GM12878 (cell line): ENCODE data around the gene KRTAP20-1. TPM values are rescaled to one million over a fixed set of nuclear protein-coding genes. Genes with fewer than 3 reads are reported as not detected.
A peak's percentile ranks its signal among the peaks of the same experiment; 100 is the strongest.

ENCODE experiments used
- ATAC-seq: fragments of 200-7000 bp; cut with Tn5 transposase; 3 replicates; pipeline ENCODE4 v1.9.1; 2020; ENCODE audit warnings: mild to moderate bottlenecking, moderate library complexity
- BruUV-seq: library from RNA; stranded (reverse); fragments of 400-500 nt; replicated peaks from 2 replicates; lab custom pipeline; 2021; lab: Mats Ljungman, UMichigan
- CTCF ChIA-PET: fragments of 300-600 bp; sonication (Branson Sonifier 250); formaldehyde crosslinking; extraction: SDS; loops from one replicate; lab custom pipeline; 2021; ENCODE audit warnings: inconsistent platforms; lab: Yijun Ruan, JAX
- POLR2A ChIA-PET: fragments of 350-600 bp; formaldehyde crosslinking; extraction: SDS; loops from one replicate; lab custom pipeline; 2021; ENCODE audit warnings: inconsistent platforms; lab: Charles Lee
- RAD21 ChIA-PET: fragments of 300-600 bp; sonication (Branson Sonifier 250); formaldehyde crosslinking; loops from one replicate; lab custom pipeline; 2023; ENCODE audit warnings: antibody characterized with exemption; ENCODE audit not compliant: unreplicated experiment; lab: Charles Lee
- SMC1A ChIA-PET: fragments of 300-600 bp; sonication (Branson Sonifier 250); formaldehyde crosslinking; loops from one replicate; lab custom pipeline; 2023; ENCODE audit not compliant: unreplicated experiment, uncharacterized antibody; lab: Charles Lee
- DNase-seq: peaks from one replicate; pipeline ENCODE4 v3.0.0-alpha.2; 2011; ENCODE audit warnings: low read depth, low spot score
- FAIRE-seq: peaks from 3 replicates; lab custom pipeline; 2011; peaks lifted over from hg19 to GRCh38; lab: Jason Lieb, UNC
- H2AFZ ChIP-seq: 2 replicates; pipeline ENCODE4 v1.6.0; 2011; ENCODE audit warnings: low read depth, low read length, control low read depth; ENCODE audit not compliant: control insufficient read depth
- H3K27ac ChIP-seq: 2 replicates; pipeline ENCODE4 v1.5.1; 2011; ENCODE audit warnings: control low read depth; ENCODE audit not compliant: control insufficient read depth, insufficient read depth
- H3K27me3 ChIP-seq, 2 experiments: replicated peaks in 1 of 2; 2 replicates each; pipeline versions ENCODE4 v1.6.0 to v1.6.1; 2011; ENCODE audit warnings: low read length in 1 of 2; ENCODE audit not compliant: control insufficient read depth in 2 of 2, insufficient read depth in 2 of 2
- H3K36me3 ChIP-seq, 2 experiments: 2 replicates each; pipeline ENCODE4 v1.5.1; 2011; ENCODE audit warnings: low read length in 1 of 2; ENCODE audit not compliant: control insufficient read depth in 2 of 2, insufficient read depth in 2 of 2
- H3K4me1 ChIP-seq: 2 replicates; pipeline ENCODE4 v1.6.1; 2011; ENCODE audit warnings: mild to moderate bottlenecking, low read length, moderate library complexity, mixed read lengths; ENCODE audit not compliant: control insufficient read depth, insufficient read depth
- H3K4me2 ChIP-seq: 2 replicates; pipeline ENCODE4 v1.6.0; 2011; ENCODE audit warnings: control low read depth; ENCODE audit not compliant: control insufficient read depth, insufficient read depth
- H3K4me3 ChIP-seq: fragments of 200-600 bp; sonication (generic); 2 replicates; pipeline ENCODE4 v1.5.1; 2016
- H3K79me2 ChIP-seq: 2 replicates; pipeline ENCODE4 v1.6.0; 2011; ENCODE audit warnings: low read length; ENCODE audit not compliant: control insufficient read depth, insufficient read depth
- H3K9ac ChIP-seq: 2 replicates; pipeline ENCODE4 v1.8.0; 2011; ENCODE audit warnings: low read length, control low read depth, mixed read lengths; ENCODE audit not compliant: control insufficient read depth, insufficient read depth
- H3K9me3 ChIP-seq: replicated peaks from 3 replicates; pipeline ENCODE4 v1.5.1; 2011; ENCODE audit warnings: mild to moderate bottlenecking, low read length; ENCODE audit not compliant: control insufficient read depth, insufficient read depth
- H4K20me1 ChIP-seq: 2 replicates; pipeline ENCODE4 v1.6.0; 2011; ENCODE audit not compliant: control insufficient read depth, insufficient read depth
- CREB1 ChIP-seq: IDR thresholded peaks from 2 replicates; pipeline ENCODE4 v1.6.1; 2012; ENCODE audit warnings: low read depth, mild to moderate bottlenecking, inconsistent platforms
- HDAC6 ChIP-seq: fragments of 200-600 bp; sonication (generic); IDR thresholded peaks from one replicate; pipeline ENCODE4 v1.8.0; 2017; ENCODE audit warnings: antibody characterized with exemption; ENCODE audit not compliant: unreplicated experiment
- MEF2B ChIP-seq: fragments of 450-650 bp; IDR thresholded peaks from 2 replicates; pipeline ENCODE4 v1.6.1; 2018; ENCODE audit warnings: mild to moderate bottlenecking, moderate library complexity; ENCODE audit not compliant: partially characterized antibody, poor library complexity, severe bottlenecking
- MTA2 ChIP-seq: fragments of 450-650 bp; IDR thresholded peaks from 2 replicates; pipeline ENCODE4 v1.6.1; 2016; ENCODE audit warnings: low read depth, mild to moderate bottlenecking, moderate library complexity
- MTA3 ChIP-seq: IDR thresholded peaks from 2 replicates; pipeline ENCODE4 v1.6.1; 2012; ENCODE audit warnings: low read length, inconsistent platforms, borderline replicate concordance
- NFYB ChIP-seq: IDR thresholded peaks from 2 replicates; pipeline ENCODE4 v1.6.1; 2011; ENCODE audit warnings: low read depth, mild to moderate bottlenecking, low read length, improper control_type of control experiment, moderate library complexity; ENCODE audit not compliant: insufficient read depth
- NR2C1 ChIP-seq: fragments of 450-650 bp; IDR thresholded peaks from 2 replicates; pipeline ENCODE4 v1.6.1; 2017; ENCODE audit warnings: antibody characterized with exemption, mild to moderate bottlenecking, moderate library complexity
- NR2F1 ChIP-seq: fragments of 450-650 bp; conservative IDR thresholded peaks from 2 replicates; pipeline ENCODE4 v1.6.1; 2017; ENCODE audit warnings: mild to moderate bottlenecking
- PML ChIP-seq: IDR thresholded peaks from 2 replicates; pipeline ENCODE4 v1.6.1; 2012; ENCODE audit warnings: low read length, inconsistent platforms
- WRNIP1 ChIP-seq: IDR thresholded peaks from 2 replicates; pipeline ENCODE4 v1.6.1; 2011; ENCODE audit warnings: low read depth, low read length, improper control_type of control experiment, borderline replicate concordance
- ZBED1 ChIP-seq: IDR thresholded peaks from 2 replicates; pipeline ENCODE4 v1.6.1; 2016; ENCODE audit warnings: borderline replicate concordance
- ZNF24 ChIP-seq: fragments of 450-650 bp; IDR thresholded peaks from 2 replicates; pipeline ENCODE4 v1.6.1; 2017; ENCODE audit warnings: antibody characterized with exemption, mild to moderate bottlenecking
- WGBS: methylation state at CpG from one replicate; pipeline ENCODE4 v1.1.6; 2016; ENCODE audit warnings: low lambda C conversion rate; ENCODE audit not compliant: insufficient replicate concordance, insufficient coverage; ENCODE audit errors: missing lambda C conversion rate; 5-methylcytosine and 5-hydroxymethylcytosine counted together
- in situ Hi-C: fragments of 300-500 bp; cut with MboI; formaldehyde crosslinking; loops from 9 replicates; pipeline ENCODE4 v1.14.3; 2018; ENCODE audit warnings: mixed read lengths
- intact Hi-C: fragments of 100-400 bp; cut with micrococcal nuclease; formaldehyde crosslinking; loops from one replicate; pipeline ENCODE4 v1.14.2; 2022; ENCODE audit not compliant: unreplicated experiment
- polyA plus RNA-seq, 11 experiments: library from polyadenylated mRNA; depleted of rRNA in 4 of 11; unstranded in 6 of 11; stranded (reverse) in 5 of 11; fragments of >200 nt; fragmentation: Nextera tagmentation in 4 of 11; fragmentation: Illumina TruSeq in 1 of 11; extraction: Ambion mirVana in 4 of 11; extraction: Trizol in 1 of 11; gene quantifications; 1 replicate in 1 of 11; 2 replicates in 10 of 11; pipeline versions ENCODE4 v1.2.1 to v1.2.3, GENCODE V29; 2011 to 2016; ENCODE audit warnings: inconsistent platforms in 2 of 11, missing spikeins in 2 of 11, low read depth in 1 of 11
- total RNA-seq, 4 experiments: library from RNA; depleted of rRNA in 3 of 4; stranded (reverse); fragments of >200 nt in 3 of 4; fragmentation: Illumina TruSeq in 1 of 4; extraction: Trizol in 1 of 4; gene quantifications; 2 replicates each; pipeline versions ENCODE4 v1.2.1 to v1.2.3, GENCODE V29; 2013 to 2021
- TF ChIP-seq, protein P1 (sequence below): fragments of 450-650 bp; IDR thresholded peaks from 2 replicates; pipeline ENCODE4 v1.6.1; 2017; ENCODE audit warnings: mild to moderate bottlenecking
- TF ChIP-seq, protein P2 (sequence below): IDR thresholded peaks from 2 replicates; pipeline ENCODE4 v1.6.1; 2012; ENCODE audit warnings: low read depth, low read length, improper control_type of control experiment
- TF ChIP-seq, protein P3 (sequence below): IDR thresholded peaks from 2 replicates; pipeline ENCODE4 v1.6.1; 2012; ENCODE audit warnings: low read depth, low read length, improper control_type of control experiment

KRTAP20-1 gene
- total and polyA plus RNA-seq, 10 of the 15 experiments (the other 5 are each of a cell fraction or from before 2014, with no cell fraction given): not detected

DNA sequence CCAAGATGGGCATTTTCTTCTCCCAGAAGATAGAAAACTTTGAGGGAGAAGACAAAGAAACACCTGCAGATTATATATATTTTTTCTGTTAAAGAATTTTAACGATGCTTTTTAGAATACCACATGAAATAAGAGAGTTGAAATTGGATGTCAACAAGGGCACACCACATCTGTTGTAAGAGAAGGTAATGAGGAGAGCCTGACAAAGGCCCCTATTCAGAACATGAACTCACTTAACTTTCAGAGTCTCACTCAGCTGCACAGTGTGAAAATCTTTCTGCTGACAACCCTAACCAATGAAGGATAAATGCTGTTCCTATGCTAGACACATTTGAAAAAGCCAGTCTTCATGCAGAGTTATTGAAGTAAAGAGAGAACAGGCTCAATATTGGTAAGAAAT is 33.4 kb upstream of the KRTAP20-1 start:
- ChIA-PET RAD21 (no interaction called here), POLR2A (no interaction called here), SMC1A (no interaction called here), CTCF (interaction anchor here (0.7 kb wide), 1 partner anchor 11 kb away, joined by 3 read pairs; no protein-coding TSS in a partner anchor)
- H3K27ac ChIP-seq: no peak overlapping the region
- intact Hi-C loops (no loop called here), in situ Hi-C loops (no loop called here)
- no peaks in the 10 kb centered on the region for H3K4me1 ChIP-seq
- H3K4me3 ChIP-seq: no peak overlapping the region
- no peaks in the 10 kb centered on the region for H3K36me3 ChIP-seq
- H2AFZ ChIP-seq: no peak overlapping the region
- no peak overlapping the region for H3K9ac ChIP-seq
- BruUV-seq: no TSS peak
- no peaks in the 10 kb centered on the region for H3K27me3 ChIP-seq
- TF ChIP-seq CREB1: no peak
- TF ChIP-seq, protein P1, sequence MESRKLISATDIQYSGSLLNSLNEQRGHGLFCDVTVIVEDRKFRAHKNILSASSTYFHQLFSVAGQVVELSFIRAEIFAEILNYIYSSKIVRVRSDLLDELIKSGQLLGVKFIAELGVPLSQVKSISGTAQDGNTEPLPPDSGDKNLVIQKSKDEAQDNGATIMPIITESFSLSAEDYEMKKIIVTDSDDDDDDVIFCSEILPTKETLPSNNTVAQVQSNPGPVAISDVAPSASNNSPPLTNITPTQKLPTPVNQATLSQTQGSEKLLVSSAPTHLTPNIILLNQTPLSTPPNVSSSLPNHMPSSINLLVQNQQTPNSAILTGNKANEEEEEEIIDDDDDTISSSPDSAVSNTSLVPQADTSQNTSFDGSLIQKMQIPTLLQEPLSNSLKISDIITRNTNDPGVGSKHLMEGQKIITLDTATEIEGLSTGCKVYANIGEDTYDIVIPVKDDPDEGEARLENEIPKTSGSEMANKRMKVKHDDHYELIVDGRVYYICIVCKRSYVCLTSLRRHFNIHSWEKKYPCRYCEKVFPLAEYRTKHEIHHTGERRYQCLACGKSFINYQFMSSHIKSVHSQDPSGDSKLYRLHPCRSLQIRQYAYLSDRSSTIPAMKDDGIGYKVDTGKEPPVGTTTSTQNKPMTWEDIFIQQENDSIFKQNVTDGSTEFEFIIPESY: no peak
- TF ChIP-seq WRNIP1: no peak
- TF ChIP-seq PML: no peak
- TF ChIP-seq ZNF24: no peak
- TF ChIP-seq NR2C1: no peak
- TF ChIP-seq, protein P2, sequence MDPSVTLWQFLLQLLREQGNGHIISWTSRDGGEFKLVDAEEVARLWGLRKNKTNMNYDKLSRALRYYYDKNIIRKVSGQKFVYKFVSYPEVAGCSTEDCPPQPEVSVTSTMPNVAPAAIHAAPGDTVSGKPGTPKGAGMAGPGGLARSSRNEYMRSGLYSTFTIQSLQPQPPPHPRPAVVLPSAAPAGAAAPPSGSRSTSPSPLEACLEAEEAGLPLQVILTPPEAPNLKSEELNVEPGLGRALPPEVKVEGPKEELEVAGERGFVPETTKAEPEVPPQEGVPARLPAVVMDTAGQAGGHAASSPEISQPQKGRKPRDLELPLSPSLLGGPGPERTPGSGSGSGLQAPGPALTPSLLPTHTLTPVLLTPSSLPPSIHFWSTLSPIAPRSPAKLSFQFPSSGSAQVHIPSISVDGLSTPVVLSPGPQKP: no peak
- no peak for TF ChIP-seq ZBED1
- TF ChIP-seq HDAC6: no peak
- no peak for TF ChIP-seq MEF2B
- TF ChIP-seq MTA2: peak; percentile 79
- TF ChIP-seq, protein P3, sequence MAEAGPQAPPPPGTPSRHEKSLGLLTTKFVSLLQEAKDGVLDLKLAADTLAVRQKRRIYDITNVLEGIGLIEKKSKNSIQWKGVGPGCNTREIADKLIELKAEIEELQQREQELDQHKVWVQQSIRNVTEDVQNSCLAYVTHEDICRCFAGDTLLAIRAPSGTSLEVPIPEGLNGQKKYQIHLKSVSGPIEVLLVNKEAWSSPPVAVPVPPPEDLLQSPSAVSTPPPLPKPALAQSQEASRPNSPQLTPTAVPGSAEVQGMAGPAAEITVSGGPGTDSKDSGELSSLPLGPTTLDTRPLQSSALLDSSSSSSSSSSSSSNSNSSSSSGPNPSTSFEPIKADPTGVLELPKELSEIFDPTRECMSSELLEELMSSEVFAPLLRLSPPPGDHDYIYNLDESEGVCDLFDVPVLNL: no peak
- peak; percentile 83 for TF ChIP-seq NR2F1
- no peak for TF ChIP-seq MTA3
- no peak for TF ChIP-seq NFYB
- H4K20me1 ChIP-seq: no peaks in the 10 kb centered on the region
- ATAC-seq (no peak), FAIRE-seq (no peak), DNase-seq (no peak)
- no peaks in the 10 kb centered on the region for H3K9me3 ChIP-seq
- H3K79me2 ChIP-seq: no peaks in the 10 kb centered on the region
- no peak overlapping the region for H3K4me2 ChIP-seq
- WGBS: 0% methylated on average over 1 of the region's 1 CpG
